ENCODE data around the gene SLC25A38.
A peak's percentile ranks its signal among the peaks of the same experiment; 100 is the strongest.
"Not testable (repeated sequence)": the region's sequence is repeated elsewhere in the genome, so short reads cannot be mapped to it uniquely, and the experiment has no call there.

SLC25A38 gene, protein sequence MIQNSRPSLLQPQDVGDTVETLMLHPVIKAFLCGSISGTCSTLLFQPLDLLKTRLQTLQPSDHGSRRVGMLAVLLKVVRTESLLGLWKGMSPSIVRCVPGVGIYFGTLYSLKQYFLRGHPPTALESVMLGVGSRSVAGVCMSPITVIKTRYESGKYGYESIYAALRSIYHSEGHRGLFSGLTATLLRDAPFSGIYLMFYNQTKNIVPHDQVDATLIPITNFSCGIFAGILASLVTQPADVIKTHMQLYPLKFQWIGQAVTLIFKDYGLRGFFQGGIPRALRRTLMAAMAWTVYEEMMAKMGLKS

DNA sequence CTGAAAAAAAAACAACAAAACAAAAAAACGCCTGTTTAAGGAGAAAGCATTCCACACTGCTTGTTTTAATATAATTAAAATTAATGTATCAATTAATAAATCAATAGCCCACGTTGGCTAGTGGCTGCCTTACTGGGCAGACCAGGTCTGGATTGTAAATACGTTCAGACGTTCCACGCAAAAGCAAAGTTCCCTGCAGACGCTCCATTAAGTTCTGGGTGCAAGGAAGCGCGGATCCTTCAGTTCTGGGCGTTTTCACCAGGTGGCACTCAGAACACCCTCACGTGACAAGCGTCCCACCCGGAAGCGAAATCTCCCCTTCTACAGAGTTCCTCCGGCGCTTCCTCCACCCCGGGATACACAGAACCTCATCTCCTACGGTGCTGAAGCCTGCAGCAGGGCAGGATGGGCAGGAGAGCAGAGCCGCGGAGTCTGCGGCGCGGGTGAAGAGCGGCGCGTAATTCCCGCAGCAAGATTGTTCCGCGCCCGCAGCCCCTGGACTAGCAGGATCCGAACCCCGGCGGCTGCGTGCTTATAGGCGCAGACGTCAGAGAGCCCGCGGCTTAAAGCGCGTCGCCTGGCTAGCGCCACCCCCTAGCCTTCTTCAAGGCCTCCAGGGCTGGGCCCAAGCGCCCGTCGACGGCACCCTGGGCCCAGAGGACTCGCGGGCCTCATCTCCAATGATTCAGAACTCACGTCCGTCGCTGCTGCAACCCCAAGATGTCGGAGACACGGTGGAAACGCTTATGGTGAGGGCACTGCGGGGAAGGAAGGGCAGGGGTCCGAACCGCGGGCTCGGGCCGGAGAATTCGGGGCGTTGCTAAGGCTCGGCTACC, at the start of gene SLC25A38:
TSS of gene SLC25A38 (plus strand) at position 326 of the 836 bp plus-strand sequence. CDS start at position 681, 355 bp downstream.
- in situ Hi-C loops (cut with HindIII; ENCODE audit: low pct_ligation_motif_present, low pct_unique_long_range_greater_than_20kb, low sequenced_read_pairs), result no loop called here
- peak; percentile 87 for DNase-seq

DNA sequence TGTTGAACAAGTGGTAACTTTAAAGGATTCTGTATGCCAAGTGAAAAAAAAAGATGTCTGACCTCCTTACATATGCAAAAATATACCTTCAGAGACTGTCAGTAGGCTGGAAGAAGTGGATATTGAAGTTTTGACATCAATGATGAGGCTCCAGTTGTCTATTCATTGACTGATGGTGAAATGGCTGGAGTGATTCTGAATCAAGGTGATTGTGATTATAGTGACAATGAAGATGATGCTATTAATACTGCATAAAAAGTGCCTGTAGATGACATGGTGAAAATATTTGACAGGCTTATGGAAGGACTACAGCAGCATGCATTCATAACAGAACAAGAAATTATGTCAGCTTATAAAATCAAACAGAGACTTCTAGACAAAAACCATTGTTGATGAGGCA, 49.6 kb upstream of the SLC25A38 start:
- in situ Hi-C loops (cut with HindIII; ENCODE audit: low pct_ligation_motif_present, low pct_unique_long_range_greater_than_20kb, low sequenced_read_pairs), result no loop called here
- no peak for DNase-seq

DNA sequence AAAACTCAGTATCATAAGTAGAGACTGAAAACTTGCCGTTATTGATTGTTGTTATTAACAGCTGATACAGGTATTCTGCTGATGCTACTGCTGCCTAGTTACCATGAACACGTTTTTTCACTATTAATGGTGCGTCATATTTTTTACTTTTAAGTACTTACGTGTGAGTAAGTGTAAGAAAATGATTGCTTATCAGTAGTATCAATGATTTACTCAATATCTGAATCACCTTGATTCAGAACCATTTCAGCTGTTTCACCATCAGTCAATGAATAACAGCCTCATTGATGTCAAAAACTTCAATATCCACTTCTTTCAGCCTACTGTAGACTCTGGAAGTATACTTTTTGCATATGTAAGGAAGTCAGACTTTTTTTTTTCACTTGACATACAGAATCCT, 49.0 kb upstream of the SLC25A38 start:
- no peak for DNase-seq
- in situ Hi-C loops (cut with HindIII; ENCODE audit: low pct_ligation_motif_present, low pct_unique_long_range_greater_than_20kb, low sequenced_read_pairs), result no loop called here

DNA sequence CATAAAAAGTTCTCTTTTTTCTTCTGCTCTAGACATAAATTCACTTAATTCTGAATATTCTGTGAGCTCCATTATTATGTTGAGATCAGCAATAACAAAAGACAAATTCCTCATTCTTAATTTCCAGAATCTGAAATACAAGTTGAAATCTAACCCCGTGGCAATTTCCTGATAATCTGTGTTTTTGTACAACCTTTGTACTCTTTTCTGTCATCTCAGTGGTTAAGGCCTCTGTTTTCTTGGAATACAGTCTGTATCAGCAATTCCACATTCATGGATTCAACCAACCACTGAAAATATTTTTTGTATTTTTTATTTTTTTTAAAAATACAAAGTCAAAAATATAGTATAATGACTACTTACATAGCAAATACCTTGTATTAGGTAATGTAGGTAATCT, 45.0 kb upstream of the SLC25A38 start:
- DNase-seq, result no peak
- in situ Hi-C loops (cut with HindIII; ENCODE audit: low pct_ligation_motif_present, low pct_unique_long_range_greater_than_20kb, low sequenced_read_pairs), result no loop called here

DNA sequence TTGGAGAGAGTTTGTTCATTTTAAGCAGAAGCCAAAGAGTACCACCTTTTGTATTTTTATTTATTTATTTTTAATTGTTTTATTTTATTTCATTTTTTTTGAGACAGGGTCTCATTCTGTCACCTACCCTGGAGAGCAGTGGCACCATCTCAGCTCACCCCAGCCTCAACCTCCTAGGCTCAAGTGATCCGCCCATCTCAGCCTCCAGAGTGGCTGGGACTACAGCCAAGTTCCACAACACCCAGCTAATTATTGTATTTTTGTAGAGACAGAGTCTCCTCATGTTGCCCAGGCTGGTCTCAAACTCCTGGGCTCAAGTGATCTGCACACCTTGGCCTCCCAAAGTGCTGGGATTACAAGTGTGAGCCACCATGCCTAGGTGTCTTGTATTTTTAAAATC, 44.1 kb upstream of the SLC25A38 start:
- DNase-seq, result no peak
- in situ Hi-C loops (cut with HindIII; ENCODE audit: low pct_ligation_motif_present, low pct_unique_long_range_greater_than_20kb, low sequenced_read_pairs), result no loop called here

DNA sequence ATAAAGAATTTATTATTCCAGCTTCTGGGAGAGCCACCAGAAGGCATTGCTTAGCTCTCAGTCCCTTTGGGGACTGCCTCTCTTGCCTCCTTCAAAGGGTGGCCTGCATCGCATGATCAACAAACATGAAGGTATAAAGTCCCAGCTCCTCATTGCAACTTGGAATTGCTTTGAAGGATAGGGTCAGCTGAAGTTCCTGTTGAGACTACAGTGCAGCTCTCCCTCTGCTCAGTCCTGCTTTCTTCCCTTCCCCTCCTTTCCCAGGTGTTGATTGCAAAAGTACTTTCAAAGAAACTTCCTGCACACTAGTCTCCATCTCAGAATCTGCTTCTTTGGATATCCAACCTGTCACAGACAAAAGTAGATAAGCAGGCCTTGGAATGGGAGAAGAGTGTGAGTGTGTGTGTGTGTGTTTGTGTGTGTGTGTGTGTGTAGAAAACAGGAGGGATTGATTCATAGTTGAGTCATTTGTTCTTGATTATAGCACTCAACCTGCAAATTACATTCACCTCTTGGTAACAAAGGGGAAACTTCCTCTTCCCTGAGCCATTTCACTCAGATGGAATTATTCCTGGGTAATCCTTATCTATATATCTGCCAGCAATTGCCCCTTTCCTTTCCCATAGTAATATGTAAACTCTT, 40.0 kb upstream of the SLC25A38 start:
- DNase-seq, result no peak

DNA sequence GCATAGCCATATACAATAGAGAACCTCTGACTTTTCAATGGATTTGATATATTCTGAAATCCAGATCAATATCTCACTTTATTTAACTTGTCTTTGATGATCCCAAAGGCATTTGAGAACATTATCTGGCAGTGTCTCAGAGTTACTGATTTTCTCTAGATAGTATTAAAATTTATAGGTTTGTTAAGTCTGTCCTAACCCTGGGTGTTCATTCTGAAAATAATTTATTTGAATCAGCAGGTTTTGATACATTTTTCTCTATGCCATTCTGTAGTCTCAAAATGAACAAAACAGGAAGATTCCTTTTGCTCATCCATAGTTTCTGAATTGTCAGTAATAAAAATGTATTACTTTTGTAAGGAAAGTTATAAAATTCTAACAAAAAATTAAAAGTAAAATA, 39.4 kb upstream of the SLC25A38 start:
- in situ Hi-C loops (cut with HindIII; ENCODE audit: low pct_ligation_motif_present, low pct_unique_long_range_greater_than_20kb, low sequenced_read_pairs), result no loop called here

More for the DNA sequence above, 40.0 kb upstream of the SLC25A38 start:
- in situ Hi-C loops (cut with HindIII; ENCODE audit: low pct_ligation_motif_present, low pct_unique_long_range_greater_than_20kb, low sequenced_read_pairs), result no loop called here

DNA sequence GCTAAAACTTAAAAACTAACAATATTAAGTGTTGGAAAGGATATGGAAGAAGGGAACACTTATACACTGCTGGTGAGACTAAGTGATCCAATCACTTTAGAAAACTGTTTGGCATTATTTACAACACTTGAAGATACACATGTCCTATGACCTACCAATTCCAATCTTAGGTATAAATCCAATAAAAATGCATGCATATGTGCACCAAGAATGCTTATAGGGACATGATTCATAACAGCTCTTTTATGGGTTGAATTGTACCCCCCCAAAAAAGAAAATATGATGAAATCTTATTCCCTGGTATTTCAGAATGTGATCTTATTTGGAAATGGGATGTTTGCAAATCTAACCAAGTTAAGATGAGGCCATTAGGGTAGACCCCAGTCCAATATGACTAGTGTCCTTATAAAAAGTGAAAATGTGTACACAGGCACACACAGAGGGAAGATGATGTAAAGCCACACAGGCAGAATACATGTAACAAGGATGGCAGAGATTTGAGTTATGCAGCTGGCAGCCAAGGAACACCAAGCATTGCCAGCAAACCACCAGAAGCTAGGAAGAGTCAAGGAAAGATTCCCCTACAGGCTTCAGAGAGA, 38.3 kb upstream of the SLC25A38 start:
- DNase-seq, result no peak
- in situ Hi-C loops (cut with HindIII; ENCODE audit: low pct_ligation_motif_present, low pct_unique_long_range_greater_than_20kb, low sequenced_read_pairs), result no loop called here

More for the DNA sequence above, 39.4 kb upstream of the SLC25A38 start:
- no peak for DNase-seq

DNA sequence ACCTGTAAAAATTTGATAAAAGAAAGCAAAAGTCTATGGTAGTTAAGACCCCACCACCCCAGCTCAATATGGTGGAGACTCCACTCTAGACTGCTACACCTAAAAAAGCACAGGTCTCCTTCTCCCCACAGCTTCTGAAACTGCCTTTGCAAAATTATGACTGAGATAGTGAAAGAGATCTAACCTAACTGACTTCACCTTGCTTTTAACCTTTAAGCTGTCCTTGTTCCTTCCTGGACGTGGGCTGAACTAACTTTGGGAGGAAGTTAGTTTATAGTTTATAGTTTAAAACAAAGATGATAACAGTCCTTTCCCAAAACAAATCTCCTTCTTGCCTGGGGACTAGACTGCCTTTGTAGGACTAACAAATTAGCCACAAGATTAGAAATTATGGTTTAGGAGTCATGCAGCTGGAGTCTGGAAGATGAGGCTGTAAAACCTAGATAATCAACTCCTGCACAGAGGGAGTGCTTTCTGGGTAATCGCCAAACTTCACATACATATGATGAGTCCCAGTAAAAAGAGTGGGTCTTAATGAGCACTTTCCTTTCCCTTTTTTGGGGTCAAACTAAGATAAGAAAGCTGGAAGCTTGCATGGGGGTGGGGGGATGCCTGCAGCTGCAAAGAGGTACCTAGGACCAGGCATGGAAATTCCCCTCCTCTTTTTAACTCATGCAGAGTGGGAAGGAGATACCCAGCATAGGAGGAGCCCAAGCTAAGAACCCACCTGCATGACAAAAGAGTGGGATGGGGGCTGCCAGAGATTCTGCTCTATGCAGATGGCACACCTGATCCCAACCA, 36.2 kb upstream of the SLC25A38 start:
- in situ Hi-C loops (cut with HindIII; ENCODE audit: low pct_ligation_motif_present, low pct_unique_long_range_greater_than_20kb, low sequenced_read_pairs), result no loop called here
- no peak for DNase-seq

DNA sequence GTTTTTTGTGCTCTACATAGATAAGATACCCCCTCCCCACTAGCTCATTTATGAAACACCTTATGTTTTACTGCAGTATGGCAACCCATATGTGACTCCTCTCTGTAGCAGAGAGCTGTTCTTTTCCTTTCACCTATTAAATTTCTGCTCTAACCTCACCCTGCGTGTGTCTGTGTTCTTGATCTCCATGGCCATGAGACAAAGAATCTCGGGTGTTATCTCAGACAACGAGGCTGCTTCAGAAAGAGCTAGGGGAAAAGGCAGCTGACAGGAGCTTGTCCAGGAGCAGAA, 35.6 kb upstream of the SLC25A38 start:
- in situ Hi-C loops (cut with HindIII; ENCODE audit: low pct_ligation_motif_present, low pct_unique_long_range_greater_than_20kb, low sequenced_read_pairs), result no loop called here
- no peak for DNase-seq

DNA sequence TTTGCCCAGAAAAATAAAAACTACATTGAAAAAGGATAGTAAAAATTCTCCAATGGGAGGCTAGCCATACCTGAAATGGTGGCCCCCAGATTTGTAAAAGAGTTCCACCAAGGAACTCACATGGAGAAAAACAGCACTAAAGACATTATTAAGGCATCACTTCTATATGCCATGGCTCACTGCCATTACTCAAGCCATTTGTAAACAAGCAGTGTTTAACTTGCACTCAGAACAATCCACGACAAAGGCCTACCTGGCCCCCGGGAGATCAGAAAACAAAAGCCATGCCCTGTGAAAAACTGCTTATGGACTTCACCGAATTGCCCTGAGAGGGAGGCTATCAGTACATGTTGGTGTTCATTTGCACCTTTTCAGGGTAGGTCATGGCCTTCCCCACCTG, 34.1 kb upstream of the SLC25A38 start:
- in situ Hi-C loops (cut with HindIII; ENCODE audit: low pct_ligation_motif_present, low pct_unique_long_range_greater_than_20kb, low sequenced_read_pairs), result no loop called here
- DNase-seq, result no peak

DNA sequence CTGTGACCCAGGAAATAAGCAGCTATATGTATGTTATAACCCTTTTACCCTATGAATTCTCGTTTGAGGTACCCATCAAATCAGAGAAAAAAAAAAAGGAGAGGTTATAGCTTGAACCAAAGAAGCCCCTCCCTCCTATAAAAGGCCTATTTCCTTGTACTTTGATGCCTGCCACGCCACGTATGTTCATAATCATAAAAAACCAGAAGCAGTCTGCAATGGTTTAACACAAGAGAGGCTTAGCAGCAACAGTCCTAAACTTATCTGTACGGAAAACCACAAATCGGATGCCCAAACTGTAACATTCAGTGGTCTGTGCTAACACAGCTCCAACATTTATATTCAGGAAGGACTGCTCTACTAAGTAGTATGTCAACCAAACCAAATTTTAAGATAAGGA, 32.5 kb upstream of the SLC25A38 start:
- DNase-seq, result no peak
- in situ Hi-C loops (cut with HindIII; ENCODE audit: low pct_ligation_motif_present, low pct_unique_long_range_greater_than_20kb, low sequenced_read_pairs), result no loop called here

DNA sequence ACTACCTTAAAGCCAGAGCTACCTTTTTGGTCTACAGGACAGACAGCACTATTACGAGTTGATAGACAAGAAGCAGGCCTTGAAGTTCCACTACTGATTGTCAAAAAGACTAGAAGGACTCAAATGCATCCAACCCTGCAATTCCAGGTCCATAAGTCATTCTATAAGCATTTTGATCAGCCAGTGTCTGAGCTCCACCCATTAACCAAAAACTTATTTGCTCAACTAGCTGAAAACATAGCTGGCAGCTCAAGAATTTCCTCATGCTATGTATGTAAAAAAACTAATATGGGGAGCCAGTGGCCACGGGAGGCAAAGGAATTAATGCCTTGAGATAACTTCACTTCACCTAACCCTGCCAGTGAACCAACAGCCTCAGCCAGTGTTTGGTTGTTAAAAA, 32.0 kb upstream of the SLC25A38 start:
- DNase-seq; in situ Hi-C loops (cut with HindIII; ENCODE audit: low pct_ligation_motif_present, low pct_unique_long_range_greater_than_20kb, low sequenced_read_pairs): not testable (repeated sequence)

DNA sequence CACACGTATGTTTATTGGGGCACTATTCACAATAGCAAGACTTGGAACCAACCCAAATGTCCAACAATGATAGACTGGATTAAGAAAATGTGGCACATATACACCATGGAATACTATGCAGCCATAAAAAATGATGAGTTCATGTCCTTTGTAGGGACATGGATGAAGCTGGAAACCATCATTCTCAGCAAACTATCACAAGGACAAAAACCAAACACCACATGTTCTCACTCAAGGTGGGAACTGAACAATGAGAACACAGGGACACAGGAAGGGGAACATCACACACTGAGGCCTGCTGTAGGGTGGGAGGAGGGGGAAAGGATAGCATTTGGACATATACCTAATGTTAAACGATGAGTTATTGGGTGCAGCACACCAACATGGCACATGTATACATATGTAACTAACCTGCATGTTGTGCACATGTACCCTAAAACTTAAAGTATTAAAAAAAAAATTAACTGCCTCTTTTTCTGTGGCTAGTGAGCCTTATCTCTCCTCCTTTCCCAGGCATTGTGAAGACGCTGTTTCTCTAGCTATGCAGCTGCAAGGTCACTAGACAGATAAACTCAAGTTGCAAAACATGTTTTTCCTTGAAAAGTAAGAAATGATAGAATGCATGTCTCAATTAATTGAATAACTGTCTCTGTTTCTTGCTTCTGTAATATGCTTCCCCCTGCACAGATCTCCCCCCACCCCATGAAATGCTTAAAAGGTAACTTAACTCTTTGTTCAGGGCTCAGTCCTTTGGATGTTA, 29.8 kb upstream of the SLC25A38 start:
- in situ Hi-C loops (cut with HindIII; ENCODE audit: low pct_ligation_motif_present, low pct_unique_long_range_greater_than_20kb, low sequenced_read_pairs); DNase-seq: not testable (repeated sequence)

DNA sequence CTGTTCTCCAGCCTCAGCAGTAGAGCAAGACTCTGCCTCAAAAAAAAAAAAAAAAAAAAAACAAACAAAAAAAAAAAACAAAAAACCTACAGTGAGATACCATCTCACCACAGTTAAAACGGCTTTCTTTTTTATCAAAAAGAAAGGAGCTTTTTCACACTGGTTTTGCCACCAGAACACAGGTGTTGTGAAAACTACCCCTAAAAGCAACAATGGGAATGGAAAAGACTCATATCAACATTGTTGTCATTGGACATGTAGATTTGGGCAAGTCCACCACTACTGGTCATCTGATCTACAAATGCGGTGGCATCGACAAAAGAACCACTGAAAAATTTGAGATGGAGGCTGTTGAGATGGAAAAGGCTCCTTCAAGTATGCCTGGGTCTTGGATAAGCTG, 24.8 kb upstream of the SLC25A38 start:
- in situ Hi-C loops (cut with HindIII; ENCODE audit: low pct_ligation_motif_present, low pct_unique_long_range_greater_than_20kb, low sequenced_read_pairs), result no loop called here
- no peak for DNase-seq

DNA sequence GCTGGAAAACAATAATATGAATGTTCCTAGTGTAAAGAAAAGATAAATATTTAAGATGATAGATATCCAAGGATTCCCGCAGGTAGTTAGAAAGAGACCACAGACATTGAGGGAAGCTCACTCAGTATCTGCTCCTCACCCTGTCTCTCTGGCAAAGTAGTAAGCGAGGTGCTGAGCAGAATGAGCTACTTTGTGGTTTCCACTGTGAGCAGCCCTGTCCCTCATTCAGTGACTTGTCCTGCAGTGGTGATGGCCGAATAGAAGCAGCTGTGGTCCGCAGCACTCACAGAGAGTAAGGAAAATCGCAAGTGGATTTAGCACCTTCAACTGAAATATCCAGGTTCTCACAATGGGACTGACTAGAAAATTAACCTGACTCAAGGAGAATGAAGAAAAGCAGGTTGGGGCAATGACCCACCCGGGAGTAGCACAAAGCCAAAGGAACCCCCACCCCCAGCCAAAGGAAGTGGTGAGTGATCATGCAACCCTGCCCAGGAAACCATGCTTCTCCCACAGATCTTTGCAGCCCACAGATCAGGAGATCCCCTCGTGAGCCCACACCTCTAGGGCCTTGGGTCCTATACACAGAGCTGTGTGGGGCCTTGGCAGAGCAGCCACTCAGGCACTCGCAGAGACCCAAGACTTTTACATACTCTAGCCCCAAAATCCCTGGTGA, 21.8 kb upstream of the SLC25A38 start:
- in situ Hi-C loops (cut with HindIII; ENCODE audit: low pct_ligation_motif_present, low pct_unique_long_range_greater_than_20kb, low sequenced_read_pairs), result no loop called here
- no peak for DNase-seq

DNA sequence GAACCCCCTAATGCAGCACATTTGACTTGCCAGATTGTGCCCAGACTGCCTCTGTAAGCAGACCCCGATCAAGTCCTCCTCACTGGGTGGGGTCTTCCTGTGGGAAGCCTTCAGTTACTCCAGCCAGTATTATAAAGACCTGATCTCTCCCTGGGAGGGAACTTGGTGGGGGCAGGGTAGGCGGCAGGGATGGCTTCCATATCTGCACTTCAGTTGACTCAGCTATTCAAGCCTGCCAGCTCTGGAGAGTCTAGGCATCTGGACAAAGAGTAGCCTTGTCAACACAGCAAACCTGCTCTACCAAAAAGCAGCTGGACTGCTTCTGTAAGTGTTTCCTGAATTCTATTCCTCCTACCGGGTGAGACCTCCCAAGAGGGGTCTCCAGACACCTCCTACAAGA, 21.0 kb upstream of the SLC25A38 start:
- in situ Hi-C loops (cut with HindIII; ENCODE audit: low pct_ligation_motif_present, low pct_unique_long_range_greater_than_20kb, low sequenced_read_pairs), result no loop called here
- DNase-seq, result no peak

All from ACHN (cell line).